Endothelial cell of umbilical vein (primary cell): Measurements from ENCODE around the gene UGT3A2.

ENCODE experiments used
- EZH2 ChIP-seq: IDR thresholded peaks from 2 replicates; pipeline ENCODE4 v1.6.1; 2012; ENCODE audit warnings: borderline replicate concordance, low read depth, mild to moderate bottlenecking, moderate library complexity, low read length, inconsistent platforms; ENCODE audit not compliant: severe bottlenecking
- POLR2AphosphoS5 ChIP-seq: IDR thresholded peaks from 2 replicates; pipeline ENCODE4 v1.6.1; 2012; ENCODE audit warnings: low read depth, mild to moderate bottlenecking, control low read depth, low read length, moderate library complexity; ENCODE audit not compliant: insufficient read depth
- TF ChIP-seq, protein P1 (sequence below), 2 donors: IDR thresholded peaks; 1 replicate in 1 of 2; 2 replicates in 1 of 2; pipeline ENCODE4 v1.5.1; 2011; ENCODE audit warnings: low read length in 2 of 2, mild to moderate bottlenecking in 2 of 2, moderate library complexity in 2 of 2, control low read depth in 1 of 2, inconsistent platforms in 1 of 2, low read depth in 1 of 2; ENCODE audit not compliant: insufficient read depth in 1 of 2; ENCODE audit errors: extremely low read depth in 1 of 2
- TF ChIP-seq, protein P2 (sequence below): IDR thresholded peaks from 2 replicates; pipeline ENCODE4 v1.6.1; 2011; ENCODE audit not compliant: insufficient read depth, insufficient read length

DNA sequence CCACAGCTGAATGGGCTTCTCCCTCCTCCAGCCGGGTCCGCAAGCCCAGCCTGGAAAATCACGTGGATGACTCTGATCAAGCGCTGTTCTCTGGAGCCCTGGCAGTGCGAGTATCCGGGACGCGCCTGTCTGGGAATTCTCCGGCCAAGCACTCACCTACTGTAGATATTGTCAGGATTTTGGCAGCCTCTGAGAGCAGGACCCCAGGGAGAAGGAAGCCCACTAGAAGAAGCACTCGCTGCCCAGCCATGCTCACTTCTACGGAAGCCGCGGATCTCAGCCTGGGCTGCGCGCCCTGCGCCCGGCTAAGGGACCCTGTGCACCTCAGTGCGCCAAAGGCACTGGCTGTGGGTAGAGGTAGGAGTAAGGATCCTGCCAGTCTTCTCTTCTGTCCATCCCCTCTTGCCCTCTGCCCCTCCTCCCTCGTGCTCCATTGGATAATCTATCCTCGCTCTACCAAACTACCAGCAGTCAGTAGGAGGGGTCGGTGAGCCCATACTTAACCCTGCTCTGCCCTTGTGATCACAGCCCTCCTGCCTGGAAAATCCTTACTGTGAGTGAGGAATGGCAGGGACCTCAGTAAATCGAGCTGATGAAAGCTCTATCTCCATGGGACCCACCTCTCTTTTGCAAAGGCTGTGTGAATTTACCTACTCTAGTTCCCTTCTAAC, at the start of gene UGT3A2:
- TF ChIP-seq, protein P1, sequence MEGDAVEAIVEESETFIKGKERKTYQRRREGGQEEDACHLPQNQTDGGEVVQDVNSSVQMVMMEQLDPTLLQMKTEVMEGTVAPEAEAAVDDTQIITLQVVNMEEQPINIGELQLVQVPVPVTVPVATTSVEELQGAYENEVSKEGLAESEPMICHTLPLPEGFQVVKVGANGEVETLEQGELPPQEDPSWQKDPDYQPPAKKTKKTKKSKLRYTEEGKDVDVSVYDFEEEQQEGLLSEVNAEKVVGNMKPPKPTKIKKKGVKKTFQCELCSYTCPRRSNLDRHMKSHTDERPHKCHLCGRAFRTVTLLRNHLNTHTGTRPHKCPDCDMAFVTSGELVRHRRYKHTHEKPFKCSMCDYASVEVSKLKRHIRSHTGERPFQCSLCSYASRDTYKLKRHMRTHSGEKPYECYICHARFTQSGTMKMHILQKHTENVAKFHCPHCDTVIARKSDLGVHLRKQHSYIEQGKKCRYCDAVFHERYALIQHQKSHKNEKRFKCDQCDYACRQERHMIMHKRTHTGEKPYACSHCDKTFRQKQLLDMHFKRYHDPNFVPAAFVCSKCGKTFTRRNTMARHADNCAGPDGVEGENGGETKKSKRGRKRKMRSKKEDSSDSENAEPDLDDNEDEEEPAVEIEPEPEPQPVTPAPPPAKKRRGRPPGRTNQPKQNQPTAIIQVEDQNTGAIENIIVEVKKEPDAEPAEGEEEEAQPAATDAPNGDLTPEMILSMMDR (IDR thresholded peaks at IDR 0.05; ENCODE audit: extremely low read depth in 1 of 2, insufficient read depth in 1 of 2, low read depth in 1 of 2, low read length in 2 of 2), result no peak
- TF ChIP-seq, protein P2, sequence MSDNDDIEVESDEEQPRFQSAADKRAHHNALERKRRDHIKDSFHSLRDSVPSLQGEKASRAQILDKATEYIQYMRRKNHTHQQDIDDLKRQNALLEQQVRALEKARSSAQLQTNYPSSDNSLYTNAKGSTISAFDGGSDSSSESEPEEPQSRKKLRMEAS, result no peak
- TF ChIP-seq POLR2AphosphoS5 (no peak), EZH2 (no peak)
